DMS 273 (cell line): ENCODE results near the gene SDK1.

Experiments used
- DNase-seq: peaks from one replicate; lab custom pipeline; 2025; ENCODE audit not compliant: unreplicated experiment; lab: John Stamatoyannopoulos, UW

Gene SDK1

GRCh38 chr7:3283130-3283704 is 17.8 kb upstream of the SDK1 start:
- no peak for DNase-seq

- no peak for DNase-seq
Measured at GRCh38 chr7:3285652-3286051, 15.4 kb upstream of the SDK1 start.

- DNase-seq, result peak; percentile 39
Measured at GRCh38 chr7:3289996-3290395, 11.1 kb upstream of the SDK1 start.

GRCh38 chr7:3292694-3293093 is 8.4 kb upstream of the SDK1 start:
- DNase-seq, result no peak

GRCh38 chr7:3294432-3295100 is 6.5 kb upstream of the SDK1 start:
- peak; percentile 38 for DNase-seq

- no peak for DNase-seq
Measured at GRCh38 chr7:3297105-3297819, 3.8 kb upstream of the SDK1 start.

GRCh38 chr7:3300221-3300650 is 816 bp upstream of the SDK1 start:
- DNase-seq, result peak; percentile 59

GRCh38 chr7:3301449-3301731 is 338 bp downstream of the SDK1 start:
- DNase-seq, result no peak

- peak; percentile 84 for DNase-seq
Measured at GRCh38 chr7:3301831-3302618, 973 bp downstream of the SDK1 start.

- no peak for DNase-seq
Measured at GRCh38 chr7:3302681-3303320, 1.7 kb downstream of the SDK1 start.

GRCh38 chr7:3304131-3304530 is 3.1 kb downstream of the SDK1 start:
- DNase-seq, result peak; percentile 36

- no peak for DNase-seq
Measured at GRCh38 chr7:3307435-3307834, 6.4 kb downstream of the SDK1 start.

GRCh38 chr7:3309140-3309539 is 8.1 kb downstream of the SDK1 start:
- peak; percentile 38 for DNase-seq

- DNase-seq, result no peak
Measured at GRCh38 chr7:3309956-3310355, 8.9 kb downstream of the SDK1 start.

- DNase-seq, result no peak
Measured at GRCh38 chr7:3310884-3311283, 9.8 kb downstream of the SDK1 start.

GRCh38 chr7:3312583-3312982 is 11.5 kb downstream of the SDK1 start:
- DNase-seq, result no peak

GRCh38 chr7:3318874-3319273 is 17.8 kb downstream of the SDK1 start:
- no peak for DNase-seq

- DNase-seq, result no peak
Measured at GRCh38 chr7:3321206-3321605, 20.2 kb downstream of the SDK1 start.

GRCh38 chr7:3321745-3322144 is 20.7 kb downstream of the SDK1 start:
- DNase-seq, result no peak

GRCh38 chr7:3326246-3326645 is 25.2 kb downstream of the SDK1 start:
- no peak for DNase-seq

GRCh38 chr7:3327099-3327498 is 26.0 kb downstream of the SDK1 start:
- no peak for DNase-seq
